GM23338 (cell line): Measurements from ENCODE around the gene VSIR. TPM values are rescaled to one million over a fixed set of nuclear protein-coding genes. Genes with fewer than 3 reads are reported as not detected.

Source experiments
- ATAC-seq: fragments of 200-7000 bp; cut with Tn5 transposase; 3 replicates; pipeline ENCODE4 v1.9.1; 2020
- DNase-seq: peaks from one replicate; pipeline ENCODE4 v3.0.0-alpha.2; 2015; ENCODE audit warnings: low spot score
- H2AFZ ChIP-seq: fragments of 200-600 bp; sonication (generic); 2 replicates; pipeline ENCODE4 v1.8.0; 2016; ENCODE audit warnings: antibody characterized with exemption, mild to moderate bottlenecking, moderate library complexity
- H3F3A ChIP-seq: fragments of 200-600 bp; sonication (generic); replicated peaks from 2 replicates; pipeline ENCODE4 v1.8.0; 2017; ENCODE audit warnings: antibody characterized with exemption, mixed run types, low read depth
- H3K27ac ChIP-seq: fragments of 200-600 bp; sonication (generic); 2 replicates; pipeline ENCODE4 v1.6.1; 2016; ENCODE audit warnings: low read depth
- H3K27me3 ChIP-seq: fragments of 200-600 bp; sonication (generic); 2 replicates; pipeline ENCODE4 v1.8.0; 2016; ENCODE audit warnings: mild to moderate bottlenecking, mixed run types, moderate library complexity; ENCODE audit not compliant: insufficient read depth
- H3K36me3 ChIP-seq: fragments of 200-600 bp; sonication (generic); 2 replicates; pipeline ENCODE4 v1.8.0; 2016; ENCODE audit warnings: mild to moderate bottlenecking; ENCODE audit not compliant: insufficient read depth
- H3K4me1 ChIP-seq: fragments of 200-600 bp; sonication (generic); 2 replicates; pipeline ENCODE4 v1.8.0; 2016; ENCODE audit warnings: mild to moderate bottlenecking, moderate library complexity; ENCODE audit not compliant: insufficient read depth
- H3K4me2 ChIP-seq: fragments of 200-600 bp; sonication (generic); 2 replicates; pipeline ENCODE4 v1.7.1; 2017; ENCODE audit warnings: mixed run types
- H3K4me3 ChIP-seq: fragments of 200-600 bp; sonication (generic); 2 replicates; pipeline ENCODE4 v1.6.1; 2016; ENCODE audit warnings: mixed run types
- H3K79me2 ChIP-seq: fragments of 200-600 bp; sonication (generic); replicated peaks from 2 replicates; pipeline ENCODE4 v1.8.0; 2017; ENCODE audit warnings: mild to moderate bottlenecking; ENCODE audit not compliant: insufficient read depth
- H3K9me2 ChIP-seq: fragments of 200-600 bp; sonication (generic); 2 replicates; pipeline ENCODE4 v1.8.0; 2017; ENCODE audit not compliant: insufficient read depth
- H4K20me1 ChIP-seq: fragments of 200-600 bp; sonication (generic); replicated peaks from 2 replicates; pipeline ENCODE4 v1.8.0; 2017; ENCODE audit warnings: mild to moderate bottlenecking; ENCODE audit not compliant: insufficient read depth
- H3K27ac Mint-ChIP-seq: 2 replicates; pipeline ENCODE4 v1.8.0; 2020; ENCODE audit warnings: inconsistent platforms, mild to moderate bottlenecking, moderate library complexity, mixed read lengths
- H3K27me3 Mint-ChIP-seq: 3 replicates; pipeline ENCODE4 v1.8.0; 2022; ENCODE audit warnings: low read depth, mild to moderate bottlenecking, moderate library complexity, mixed read lengths, inconsistent platforms; ENCODE audit not compliant: insufficient read depth, poor library complexity
- H3K36me3 Mint-ChIP-seq: 3 replicates; pipeline ENCODE4 v1.8.0; 2021; ENCODE audit warnings: low read depth, mild to moderate bottlenecking, inconsistent platforms, moderate library complexity, mixed read lengths
- H3K4me1 Mint-ChIP-seq: 3 replicates; pipeline ENCODE4 v1.8.0; 2020; ENCODE audit warnings: mild to moderate bottlenecking, inconsistent platforms, mixed read lengths
- H3K4me3 Mint-ChIP-seq: 3 replicates; pipeline ENCODE4 v1.8.0; 2021; ENCODE audit warnings: moderate library complexity, mild to moderate bottlenecking, inconsistent platforms, mixed read lengths
- H3K9me3 Mint-ChIP-seq: 3 replicates; pipeline ENCODE4 v1.8.0; 2020; ENCODE audit warnings: moderate library complexity, mild to moderate bottlenecking, inconsistent platforms, mixed read lengths
- ZNF331 ChIP-seq: fragments of 250-450 bp; sonication (Bioruptor Pico); IDR thresholded peaks from 2 replicates; pipeline ENCODE4 v1.5.0; 2020; ENCODE audit warnings: low read depth, mild to moderate bottlenecking, moderate library complexity
- polyA plus RNA-seq: library from polyadenylated mRNA; unstranded; fragments of >200 nt; fragmentation: Nextera tagmentation; extraction: Ambion mirVana; gene quantifications from 2 replicates; pipeline ENCODE4 v1.2.1, GENCODE V29; 2016
- total RNA-seq: library from RNA; depleted of rRNA; stranded (reverse); fragments of >200 nt; shearing (Covaris generic); gene quantifications from 2 replicates; pipeline ENCODE4 v1.2.3, GENCODE V29; 2014
- TF ChIP-seq, protein P1 (sequence below): IDR thresholded peaks from 2 replicates; pipeline ENCODE4 v1.6.1; 2016; ENCODE audit warnings: antibody characterized with exemption
- TF ChIP-seq, protein P2 (sequence below), 2 experiments: fragments of 200-600 bp in 1 of 2; sonication (generic) in 1 of 2; conservative IDR thresholded peaks; 2 replicates each; pipeline versions ENCODE4 v1.5.1 to v1.6.1; 2016 to 2017; ENCODE audit warnings: antibody characterized with exemption in 2 of 2, low read depth in 2 of 2, mild to moderate bottlenecking in 2 of 2, moderate library complexity in 1 of 2
- TF ChIP-seq, protein P3 (sequence below): fragments of 250-450 bp; sonication (Bioruptor Pico); IDR thresholded peaks from 2 replicates; pipeline ENCODE4 v1.5.0; 2020; ENCODE audit warnings: mild to moderate bottlenecking, moderate library complexity

The VSIR gene
- total and polyA plus RNA-seq, 2 experiments from 2014 or later: 0.10 to 0.74 TPM

DNA sequence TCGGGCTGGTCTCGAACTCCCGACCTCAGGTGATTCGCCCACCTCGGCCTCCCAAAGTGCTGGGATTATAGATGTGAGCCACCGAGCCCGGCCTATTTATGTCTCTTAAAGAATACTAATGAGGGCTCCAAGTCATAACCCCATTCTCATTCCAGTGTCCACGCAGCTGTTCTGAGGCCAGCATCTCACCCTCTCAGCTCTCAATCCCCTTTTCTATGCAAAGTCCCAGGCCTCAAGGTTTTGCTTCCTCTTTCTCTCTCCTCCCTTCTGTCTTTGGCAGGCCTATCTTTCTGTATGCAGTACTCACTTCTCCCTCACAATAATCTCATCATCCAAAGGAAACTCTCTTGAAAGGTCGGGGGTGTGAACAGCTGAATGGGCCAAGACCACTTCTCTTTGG lies 28.0 kb upstream of the VSIR start:
- Histone ChIP-seq H3K4me1 (no peaks in the 10 kb centered on the region), H3K4me2 (no peak overlapping the region), H3K9me2 (no peaks in the 10 kb centered on the region), H3K27ac (no peak overlapping the region), H3F3A (no peaks in the 10 kb centered on the region), H3K36me3 (no peaks in the 10 kb centered on the region), H2AFZ (no peak overlapping the region), H3K4me3 (no peak overlapping the region), H4K20me1 (no peaks in the 10 kb centered on the region; the same call in 1 of the 2 replicates), H3K79me2 (no peaks in the 10 kb centered on the region), H3K27me3 (peaks cover 3% of the 10 kb centered on the region; the same call in 1 of the 2 replicates)
- TF ChIP-seq, protein P1, sequence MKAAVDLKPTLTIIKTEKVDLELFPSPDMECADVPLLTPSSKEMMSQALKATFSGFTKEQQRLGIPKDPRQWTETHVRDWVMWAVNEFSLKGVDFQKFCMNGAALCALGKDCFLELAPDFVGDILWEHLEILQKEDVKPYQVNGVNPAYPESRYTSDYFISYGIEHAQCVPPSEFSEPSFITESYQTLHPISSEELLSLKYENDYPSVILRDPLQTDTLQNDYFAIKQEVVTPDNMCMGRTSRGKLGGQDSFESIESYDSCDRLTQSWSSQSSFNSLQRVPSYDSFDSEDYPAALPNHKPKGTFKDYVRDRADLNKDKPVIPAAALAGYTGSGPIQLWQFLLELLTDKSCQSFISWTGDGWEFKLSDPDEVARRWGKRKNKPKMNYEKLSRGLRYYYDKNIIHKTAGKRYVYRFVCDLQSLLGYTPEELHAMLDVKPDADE: no peak
- TF ChIP-seq, protein P2, sequence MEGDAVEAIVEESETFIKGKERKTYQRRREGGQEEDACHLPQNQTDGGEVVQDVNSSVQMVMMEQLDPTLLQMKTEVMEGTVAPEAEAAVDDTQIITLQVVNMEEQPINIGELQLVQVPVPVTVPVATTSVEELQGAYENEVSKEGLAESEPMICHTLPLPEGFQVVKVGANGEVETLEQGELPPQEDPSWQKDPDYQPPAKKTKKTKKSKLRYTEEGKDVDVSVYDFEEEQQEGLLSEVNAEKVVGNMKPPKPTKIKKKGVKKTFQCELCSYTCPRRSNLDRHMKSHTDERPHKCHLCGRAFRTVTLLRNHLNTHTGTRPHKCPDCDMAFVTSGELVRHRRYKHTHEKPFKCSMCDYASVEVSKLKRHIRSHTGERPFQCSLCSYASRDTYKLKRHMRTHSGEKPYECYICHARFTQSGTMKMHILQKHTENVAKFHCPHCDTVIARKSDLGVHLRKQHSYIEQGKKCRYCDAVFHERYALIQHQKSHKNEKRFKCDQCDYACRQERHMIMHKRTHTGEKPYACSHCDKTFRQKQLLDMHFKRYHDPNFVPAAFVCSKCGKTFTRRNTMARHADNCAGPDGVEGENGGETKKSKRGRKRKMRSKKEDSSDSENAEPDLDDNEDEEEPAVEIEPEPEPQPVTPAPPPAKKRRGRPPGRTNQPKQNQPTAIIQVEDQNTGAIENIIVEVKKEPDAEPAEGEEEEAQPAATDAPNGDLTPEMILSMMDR (conservative IDR thresholded peaks at IDR 0.05; ENCODE audit: low read depth in 2 of 2): no peak
- TF ChIP-seq, protein P3, sequence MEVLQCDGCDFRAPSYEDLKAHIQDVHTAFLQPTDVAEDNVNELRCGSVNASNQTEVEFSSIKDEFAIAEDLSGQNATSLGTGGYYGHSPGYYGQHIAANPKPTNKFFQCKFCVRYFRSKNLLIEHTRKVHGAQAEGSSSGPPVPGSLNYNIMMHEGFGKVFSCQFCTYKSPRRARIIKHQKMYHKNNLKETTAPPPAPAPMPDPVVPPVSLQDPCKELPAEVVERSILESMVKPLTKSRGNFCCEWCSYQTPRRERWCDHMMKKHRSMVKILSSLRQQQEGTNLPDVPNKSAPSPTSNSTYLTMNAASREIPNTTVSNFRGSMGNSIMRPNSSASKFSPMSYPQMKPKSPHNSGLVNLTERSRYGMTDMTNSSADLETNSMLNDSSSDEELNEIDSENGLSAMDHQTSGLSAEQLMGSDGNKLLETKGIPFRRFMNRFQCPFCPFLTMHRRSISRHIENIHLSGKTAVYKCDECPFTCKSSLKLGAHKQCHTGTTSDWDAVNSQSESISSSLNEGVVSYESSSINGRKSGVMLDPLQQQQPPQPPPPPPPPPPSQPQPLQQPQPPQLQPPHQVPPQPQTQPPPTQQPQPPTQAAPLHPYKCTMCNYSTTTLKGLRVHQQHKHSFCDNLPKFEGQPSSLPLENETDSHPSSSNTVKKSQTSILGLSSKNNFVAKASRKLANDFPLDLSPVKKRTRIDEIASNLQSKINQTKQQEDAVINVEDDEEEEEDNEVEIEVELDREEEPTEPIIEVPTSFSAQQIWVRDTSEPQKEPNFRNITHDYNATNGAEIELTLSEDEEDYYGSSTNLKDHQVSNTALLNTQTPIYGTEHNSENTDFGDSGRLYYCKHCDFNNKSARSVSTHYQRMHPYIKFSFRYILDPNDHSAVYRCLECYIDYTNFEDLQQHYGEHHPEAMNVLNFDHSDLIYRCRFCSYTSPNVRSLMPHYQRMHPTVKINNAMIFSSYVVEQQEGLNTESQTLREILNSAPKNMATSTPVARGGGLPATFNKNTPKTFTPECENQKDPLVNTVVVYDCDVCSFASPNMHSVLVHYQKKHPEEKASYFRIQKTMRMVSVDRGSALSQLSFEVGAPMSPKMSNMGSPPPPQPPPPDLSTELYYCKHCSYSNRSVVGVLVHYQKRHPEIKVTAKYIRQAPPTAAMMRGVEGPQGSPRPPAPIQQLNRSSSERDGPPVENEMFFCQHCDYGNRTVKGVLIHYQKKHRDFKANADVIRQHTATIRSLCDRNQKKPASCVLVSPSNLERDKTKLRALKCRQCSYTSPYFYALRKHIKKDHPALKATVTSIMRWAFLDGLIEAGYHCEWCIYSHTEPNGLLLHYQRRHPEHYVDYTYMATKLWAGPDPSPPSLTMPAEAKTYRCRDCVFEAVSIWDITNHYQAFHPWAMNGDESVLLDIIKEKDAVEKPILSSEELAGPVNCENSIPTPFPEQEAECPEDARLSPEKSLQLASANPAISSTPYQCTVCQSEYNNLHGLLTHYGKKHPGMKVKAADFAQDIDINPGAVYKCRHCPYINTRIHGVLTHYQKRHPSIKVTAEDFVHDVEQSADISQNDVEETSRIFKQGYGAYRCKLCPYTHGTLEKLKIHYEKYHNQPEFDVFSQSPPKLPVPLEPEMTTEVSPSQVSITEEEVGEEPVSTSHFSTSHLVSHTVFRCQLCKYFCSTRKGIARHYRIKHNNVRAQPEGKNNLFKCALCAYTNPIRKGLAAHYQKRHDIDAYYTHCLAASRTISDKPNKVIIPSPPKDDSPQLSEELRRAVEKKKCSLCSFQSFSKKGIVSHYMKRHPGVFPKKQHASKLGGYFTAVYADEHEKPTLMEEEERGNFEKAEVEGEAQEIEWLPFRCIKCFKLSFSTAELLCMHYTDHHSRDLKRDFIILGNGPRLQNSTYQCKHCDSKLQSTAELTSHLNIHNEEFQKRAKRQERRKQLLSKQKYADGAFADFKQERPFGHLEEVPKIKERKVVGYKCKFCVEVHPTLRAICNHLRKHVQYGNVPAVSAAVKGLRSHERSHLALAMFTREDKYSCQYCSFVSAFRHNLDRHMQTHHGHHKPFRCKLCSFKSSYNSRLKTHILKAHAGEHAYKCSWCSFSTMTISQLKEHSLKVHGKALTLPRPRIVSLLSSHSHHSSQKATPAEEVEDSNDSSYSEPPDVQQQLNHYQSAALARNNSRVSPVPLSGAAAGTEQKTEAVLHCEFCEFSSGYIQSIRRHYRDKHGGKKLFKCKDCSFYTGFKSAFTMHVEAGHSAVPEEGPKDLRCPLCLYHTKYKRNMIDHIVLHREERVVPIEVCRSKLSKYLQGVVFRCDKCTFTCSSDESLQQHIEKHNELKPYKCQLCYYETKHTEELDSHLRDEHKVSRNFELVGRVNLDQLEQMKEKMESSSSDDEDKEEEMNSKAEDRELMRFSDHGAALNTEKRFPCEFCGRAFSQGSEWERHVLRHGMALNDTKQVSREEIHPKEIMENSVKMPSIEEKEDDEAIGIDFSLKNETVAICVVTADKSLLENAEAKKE (CRISPR knock-in tag): no peak
- no peak for TF ChIP-seq ZNF331 (CRISPR knock-in tag)
- DNase-seq: no peak
- peaks cover 3% of the 10 kb centered on the region; the same call in 2 of the 3 replicates for H3K4me1 Mint-ChIP-seq
- ATAC-seq: no peak
- no peak overlapping the region for H3K4me3 Mint-ChIP-seq
- H3K27me3 Mint-ChIP-seq: peaks cover 15% of the 10 kb centered on the region
- no peaks in the 10 kb centered on the region for H3K36me3 Mint-ChIP-seq
- no peaks in the 10 kb centered on the region for H3K9me3 Mint-ChIP-seq
- H3K27ac Mint-ChIP-seq: no peak overlapping the region
